Measurements from ENCODE around the gene SPTB.

The SPTB gene

DNA sequence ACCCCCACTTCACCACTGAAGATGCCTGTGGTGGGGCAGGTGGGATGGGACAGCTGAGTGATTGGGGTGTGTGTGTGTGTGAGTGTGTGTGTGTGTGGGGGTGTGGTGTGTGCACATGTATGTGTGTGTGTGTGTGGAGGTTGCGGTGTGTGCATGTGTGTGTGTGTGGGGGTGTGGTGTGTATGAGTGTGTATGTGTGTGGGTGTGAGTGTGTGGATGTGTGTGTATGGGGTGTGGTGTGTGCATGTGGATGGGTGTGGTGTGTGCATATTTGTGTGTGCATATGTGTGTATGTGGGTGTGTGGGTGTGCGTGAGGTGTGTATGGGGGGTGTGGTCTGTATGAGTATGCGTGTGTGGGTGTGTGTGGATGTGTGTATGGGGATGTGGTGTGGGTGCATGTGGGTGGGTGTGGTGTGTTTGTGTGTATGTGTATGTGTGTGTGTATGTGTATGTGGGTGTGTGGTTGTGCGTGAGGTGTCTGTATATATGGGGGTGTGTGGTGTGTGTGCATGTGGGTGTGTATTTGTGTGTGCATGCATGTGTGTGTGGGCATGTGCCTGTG is 113.9 kb downstream of the SPTB start:
- no peak for DNase-seq (ENCODE audit: low spot score)

DNA sequence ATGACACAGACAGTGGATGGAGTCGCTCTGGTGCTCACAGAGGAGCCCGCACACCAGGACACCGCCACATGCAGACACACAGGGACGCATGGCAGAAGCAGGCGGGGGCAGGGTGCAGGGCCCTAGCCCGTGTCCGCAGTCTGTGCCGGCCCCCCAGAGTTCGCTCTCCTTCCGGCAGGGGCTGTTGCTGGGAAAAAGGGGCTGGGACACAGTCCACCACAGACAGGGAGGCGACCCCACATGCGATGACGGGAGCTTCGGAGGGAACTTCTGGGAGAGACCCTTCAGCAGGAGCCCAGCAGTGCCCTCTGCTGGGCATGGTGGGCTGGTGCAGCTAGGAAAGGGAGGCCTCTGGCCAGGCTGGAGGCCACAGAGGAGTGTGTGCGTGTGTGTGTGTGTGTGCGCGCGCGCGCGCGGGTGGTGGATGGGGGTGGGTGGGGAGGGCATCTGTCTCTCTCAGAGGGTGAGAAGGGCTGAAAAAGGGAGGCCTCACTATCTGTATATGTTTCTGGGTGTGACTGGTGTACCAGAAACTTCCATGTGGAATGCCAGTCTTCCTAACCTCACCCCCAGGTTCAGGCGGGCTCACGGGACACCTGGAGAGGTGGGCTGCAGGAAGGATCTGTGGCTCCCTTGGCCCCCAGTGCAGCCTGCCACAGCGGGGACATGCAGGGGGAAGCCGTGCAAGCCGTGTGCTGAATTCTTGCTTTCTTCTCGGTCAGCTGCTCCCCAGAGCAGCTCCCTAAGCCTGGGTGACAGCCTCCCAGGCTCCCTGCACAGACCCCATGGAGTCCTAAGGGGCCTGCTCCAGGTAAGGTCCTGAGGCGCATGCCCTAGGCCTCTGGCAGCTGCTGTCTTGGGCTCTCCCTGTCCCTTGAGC is 114.8 kb downstream of the SPTB start:
- DNase-seq (ENCODE audit: low spot score): peak; percentile 61

DNA sequence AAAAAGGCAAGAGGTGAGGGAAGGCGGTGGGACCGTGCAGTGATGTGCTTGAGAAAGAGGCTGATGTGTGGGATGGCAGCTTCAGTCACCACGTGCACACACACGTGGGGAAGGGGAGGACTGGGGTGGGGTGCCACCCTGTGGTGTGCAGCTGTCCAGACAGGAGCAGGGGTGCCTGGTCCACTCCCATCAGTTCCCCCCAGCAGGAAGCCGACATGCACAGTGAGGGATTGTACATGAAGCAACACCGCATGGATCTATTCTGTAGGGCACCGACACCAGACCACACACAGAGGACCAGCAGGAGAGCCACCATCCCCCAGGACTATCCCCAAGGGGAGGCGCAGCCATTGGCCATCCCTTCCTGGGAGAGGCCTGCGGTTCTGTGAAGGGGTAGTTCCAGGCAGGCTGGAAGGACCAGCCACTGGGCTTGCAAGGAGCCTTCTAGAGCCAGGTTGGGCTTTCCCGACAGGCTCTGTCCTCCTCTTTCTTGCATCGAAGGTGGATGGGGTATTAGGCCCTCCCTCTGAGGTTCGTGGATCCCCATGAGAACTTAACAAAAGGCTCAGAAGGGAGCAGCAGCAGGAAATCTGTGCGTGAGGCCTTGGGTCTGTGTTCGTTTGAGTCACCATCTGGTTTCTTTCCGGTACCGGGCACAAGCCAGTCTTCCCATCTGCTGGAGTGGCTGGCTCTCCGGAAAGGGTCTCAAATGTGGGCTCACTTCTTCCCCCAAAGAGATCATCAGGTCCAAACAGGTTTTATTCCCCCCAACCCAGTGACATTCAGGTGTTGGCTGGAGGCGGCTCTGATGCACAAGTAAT is 115.7 kb downstream of the SPTB start:
- DNase-seq (ENCODE audit: low spot score): no peak

DNA sequence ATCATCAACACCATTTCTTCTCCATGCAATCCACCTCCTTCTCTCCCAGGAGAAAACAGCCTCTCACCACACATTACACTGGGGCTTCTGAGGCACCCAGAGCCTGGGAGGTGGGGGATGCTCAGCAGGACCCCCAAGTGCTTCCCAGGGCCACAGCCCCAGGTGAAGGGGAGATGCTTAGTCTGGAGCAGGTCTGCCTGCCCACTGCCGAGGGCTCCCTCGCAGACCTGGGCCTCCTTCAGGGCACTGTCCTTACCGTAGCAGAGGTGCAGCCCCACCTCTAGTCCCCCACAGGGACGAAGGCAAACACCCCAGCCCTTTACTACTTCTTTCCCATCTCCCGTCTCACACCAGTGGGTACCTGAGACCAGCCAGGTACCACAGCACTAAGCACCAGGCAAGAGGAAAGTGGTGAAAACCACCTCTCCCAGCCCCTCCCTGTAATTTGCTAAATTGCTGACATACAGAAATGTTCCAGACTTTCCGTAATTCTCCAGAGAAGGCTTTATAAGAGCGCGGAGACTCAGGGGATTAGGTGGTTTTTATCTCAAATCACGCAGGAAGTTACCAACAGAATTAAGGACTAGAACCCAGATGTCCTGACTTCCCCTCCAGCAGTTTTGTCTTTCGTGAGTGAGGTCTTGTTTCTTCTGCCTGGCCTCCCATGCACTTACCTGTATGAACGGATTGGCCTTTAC is 116.5 kb downstream of the SPTB start:
- no peak for DNase-seq (ENCODE audit: low spot score)

DNA sequence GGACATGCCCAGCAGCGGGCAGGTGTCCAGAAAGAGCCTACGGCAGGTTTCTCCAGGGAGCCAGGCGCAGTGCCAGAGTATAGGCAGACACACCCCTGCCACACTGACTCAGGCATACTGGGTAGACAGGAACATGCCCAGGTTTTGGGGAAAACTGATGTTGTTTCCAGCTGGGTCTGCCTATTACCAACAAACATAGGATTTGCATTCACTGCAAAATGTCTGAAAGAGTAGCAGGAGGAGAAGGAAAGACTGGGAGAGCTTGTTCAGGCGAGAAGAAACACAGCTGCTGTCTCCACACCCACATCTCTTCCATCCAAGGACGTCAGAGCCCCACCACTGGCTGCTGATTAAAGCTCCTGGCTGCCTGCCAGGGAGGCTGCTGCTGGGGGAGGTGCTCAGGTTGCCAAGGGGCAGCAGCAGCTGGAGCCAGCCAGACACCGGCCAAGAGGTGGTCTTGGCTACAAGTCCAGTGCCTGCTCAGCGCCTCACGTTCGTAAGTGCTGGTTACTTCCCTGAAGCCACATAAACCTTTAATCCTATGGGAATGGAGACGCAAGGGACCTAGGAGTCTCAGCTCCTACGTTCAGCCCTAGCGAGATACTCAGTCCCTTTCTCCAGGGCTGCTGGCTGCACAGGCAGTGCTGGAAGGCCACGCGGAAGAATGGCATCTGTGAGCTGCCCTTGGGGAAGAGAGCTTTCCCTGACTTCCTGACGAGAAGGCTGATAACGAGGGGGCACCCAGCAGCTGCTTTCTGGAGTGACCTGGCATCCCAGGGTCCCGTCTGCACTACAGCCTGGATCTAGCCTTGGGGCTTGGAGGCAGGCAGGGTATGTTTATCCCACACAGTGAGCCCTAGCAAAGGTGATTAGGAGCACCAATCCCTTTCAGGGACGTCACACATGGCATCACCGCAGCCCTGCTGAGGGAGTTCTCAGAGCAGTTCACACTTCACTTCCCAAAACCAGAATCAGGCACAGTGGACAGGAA is 117.4 kb downstream of the SPTB start:
- peak; percentile 78 for DNase-seq (ENCODE audit: low spot score)

DNA sequence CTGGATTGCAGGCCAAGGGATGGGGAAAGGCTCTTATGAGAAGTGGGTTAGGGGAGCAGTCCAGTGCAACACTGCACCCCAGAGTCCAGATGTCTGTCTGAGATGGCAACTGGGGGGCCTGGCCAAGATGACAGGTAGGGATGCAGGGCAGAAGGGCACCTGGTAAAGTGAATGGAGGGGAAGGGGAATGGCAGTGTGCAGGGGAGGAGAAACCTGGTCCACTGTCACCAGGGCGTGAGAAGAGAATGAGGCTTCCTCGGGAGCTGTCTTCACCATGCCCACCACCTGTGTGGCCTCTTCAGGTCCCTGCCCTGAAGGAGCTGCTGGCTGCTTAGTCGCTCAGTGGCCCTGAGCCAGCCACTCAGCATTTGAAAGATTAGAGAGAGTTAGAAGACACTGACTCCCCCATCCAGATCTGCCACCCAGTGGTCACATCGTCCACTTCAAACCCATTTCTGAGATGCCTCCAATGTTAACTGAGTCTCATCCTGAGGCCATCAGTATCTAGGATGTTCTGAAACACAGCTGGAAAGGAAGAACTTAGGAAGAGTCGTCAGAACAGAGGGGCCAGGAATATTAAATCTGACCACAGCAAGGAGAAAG is 118.2 kb downstream of the SPTB start:
- DNase-seq (ENCODE audit: low spot score): no peak

DNA sequence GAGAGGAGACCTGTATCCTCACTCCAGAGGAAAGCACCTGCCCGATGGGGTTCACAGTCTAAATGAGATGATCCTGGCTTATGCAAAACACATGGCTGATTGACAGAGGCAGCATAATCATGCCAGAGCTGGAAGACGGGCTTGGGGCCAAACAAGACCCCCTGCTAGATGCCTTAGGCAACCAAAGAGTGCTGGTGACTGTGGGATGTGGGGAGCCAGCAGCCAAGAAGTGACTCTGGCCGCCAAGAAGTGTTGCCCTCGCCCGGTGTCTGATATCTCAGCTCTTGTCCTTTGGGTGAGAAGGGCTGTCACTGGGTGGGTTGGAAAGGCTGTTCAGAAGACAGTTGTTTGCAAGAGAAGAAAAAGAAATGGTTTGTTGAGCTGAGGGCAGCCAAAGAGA is 118.8 kb downstream of the SPTB start:
- no peak for DNase-seq (ENCODE audit: low spot score)

DNA sequence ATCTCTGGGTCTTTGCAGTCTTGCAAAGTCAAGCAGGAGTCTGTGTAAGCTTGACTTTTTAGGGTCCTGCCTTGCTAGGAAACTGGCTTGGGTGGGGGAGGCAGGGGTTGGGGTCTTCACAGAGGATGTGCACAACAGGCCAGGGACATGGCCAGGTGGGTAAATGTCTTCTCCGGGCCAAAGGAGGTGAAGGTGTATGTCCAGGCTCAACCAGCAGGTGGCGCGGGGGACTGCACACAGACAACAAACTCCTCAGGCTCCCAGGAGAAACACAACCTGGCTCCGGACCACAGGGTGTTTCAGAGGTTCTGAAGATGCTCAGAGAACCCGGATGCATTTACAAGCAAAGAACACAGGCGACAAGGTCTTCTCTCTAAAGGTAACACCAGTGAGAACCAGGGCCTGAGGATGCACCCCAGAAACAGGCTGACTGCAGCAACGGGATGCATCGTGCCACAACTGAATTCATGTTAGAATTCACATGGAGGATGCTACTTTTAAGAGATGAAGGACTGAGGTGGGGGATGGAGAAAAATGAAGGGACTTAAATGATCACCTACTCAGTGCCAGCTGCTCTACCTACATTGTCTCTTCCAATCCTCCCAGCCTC is 119.5 kb downstream of the SPTB start:
- DNase-seq (ENCODE audit: low spot score): peak; percentile 74

DNA sequence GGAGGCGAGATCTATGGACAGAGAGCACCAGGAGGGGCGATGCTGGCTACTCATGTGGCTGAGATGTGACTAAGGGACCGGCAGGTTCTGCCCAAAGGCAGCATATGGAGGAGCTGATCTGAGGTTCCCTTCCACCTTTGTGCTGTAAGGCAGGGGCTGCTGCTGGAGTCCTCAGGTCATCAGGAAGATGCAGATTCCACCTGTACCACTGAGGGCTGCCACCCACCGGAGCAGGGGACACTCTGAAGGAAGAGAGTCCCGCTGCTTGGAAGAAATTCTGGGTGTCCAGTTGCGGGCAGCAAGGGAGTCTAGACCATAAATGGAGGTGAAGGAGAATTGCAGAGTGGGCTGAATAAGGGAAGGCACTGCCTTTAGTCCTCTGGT is 120.2 kb downstream of the SPTB start:
- no peak for DNase-seq (ENCODE audit: low spot score)

DNA sequence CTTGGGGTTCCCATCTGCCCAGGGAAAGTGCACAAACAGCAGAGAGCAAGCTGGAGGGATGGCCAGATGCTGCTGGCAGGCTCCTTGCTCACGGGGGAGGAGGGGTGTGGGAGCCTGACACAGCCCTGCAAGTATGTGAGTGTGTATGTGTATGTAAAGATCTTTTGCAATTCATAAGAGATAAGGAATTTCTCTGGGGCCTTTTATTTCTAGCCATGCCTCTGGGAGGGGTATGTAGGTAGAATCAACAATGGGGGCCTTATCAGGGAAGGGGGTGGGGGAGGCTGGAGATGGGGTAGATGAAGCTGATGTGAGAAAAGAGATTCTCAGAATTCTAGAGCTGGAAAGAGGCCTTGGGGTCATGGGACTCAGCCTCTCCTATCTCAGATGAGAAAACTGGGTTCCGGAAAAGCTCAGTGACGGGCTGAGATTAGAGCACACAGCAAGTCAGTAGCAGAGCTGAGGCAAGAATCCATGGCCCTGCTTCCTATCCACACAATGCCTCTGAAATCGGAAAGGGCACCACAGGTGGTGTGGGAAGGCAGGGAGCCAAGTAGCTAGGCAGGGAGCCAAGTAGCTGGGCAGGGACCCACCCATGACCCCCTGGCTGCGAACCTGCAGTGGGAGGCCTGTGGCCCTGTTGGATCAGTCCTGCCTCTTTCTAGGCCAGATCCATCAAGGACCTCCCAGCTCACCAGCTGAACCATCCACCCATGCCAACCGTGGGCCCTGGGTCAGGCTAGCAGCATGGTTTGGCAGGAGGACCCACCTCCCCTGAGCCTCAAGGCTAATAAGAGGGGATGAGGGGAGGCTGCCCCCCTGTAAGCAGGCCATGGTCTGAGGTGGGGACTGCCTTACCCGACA is 120.8 kb downstream of the SPTB start:
- DNase-seq (ENCODE audit: low spot score): peak; percentile 94

DNA sequence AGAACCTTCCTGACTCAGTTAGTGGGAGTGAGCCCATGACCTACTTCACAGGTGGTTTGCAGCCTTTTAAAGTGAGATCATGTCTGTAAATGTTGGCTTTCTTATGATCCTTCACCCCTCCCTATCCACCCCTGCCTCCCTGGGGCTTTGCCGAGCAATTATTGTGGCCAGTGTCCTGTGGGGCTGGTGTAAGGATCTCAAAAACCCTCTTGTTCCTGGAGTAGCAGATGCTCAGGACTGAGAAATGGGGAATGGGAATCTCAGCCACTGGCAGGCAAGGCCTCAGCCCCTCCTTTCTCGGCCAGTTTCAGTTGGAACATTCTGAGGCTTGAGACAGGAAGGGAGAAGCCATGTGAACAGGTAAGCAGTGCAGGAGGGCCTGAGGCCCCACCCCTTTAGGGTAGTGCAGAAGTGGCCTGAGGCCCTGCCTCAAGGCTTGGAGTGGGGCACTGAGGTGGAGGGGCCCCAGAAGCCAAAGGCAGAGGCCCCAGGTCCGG is 121.6 kb downstream of the SPTB start:
- peak; percentile 35 for DNase-seq (ENCODE audit: low spot score)

DNA sequence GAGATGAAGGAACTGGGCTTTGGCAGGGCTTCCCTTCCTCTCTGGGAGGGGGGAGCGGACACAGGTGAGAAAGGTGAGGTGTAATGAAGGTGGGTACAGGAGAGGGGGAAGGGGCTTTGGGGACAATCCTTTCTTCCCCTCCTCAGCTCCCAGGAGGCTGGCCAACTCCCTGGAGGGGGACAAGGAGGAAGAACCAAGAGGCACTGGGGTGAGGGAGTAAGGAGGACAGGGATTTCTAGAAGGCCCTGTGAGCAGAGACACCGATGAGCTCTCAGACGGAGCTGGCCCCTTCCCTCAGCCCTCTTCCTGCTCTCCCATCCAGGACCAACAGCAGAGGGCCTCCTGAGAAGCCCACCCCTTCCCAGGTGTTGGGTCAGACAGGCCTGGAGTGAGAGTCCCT is 122.1 kb downstream of the SPTB start:
- DNase-seq (ENCODE audit: low spot score): no peak

DNA sequence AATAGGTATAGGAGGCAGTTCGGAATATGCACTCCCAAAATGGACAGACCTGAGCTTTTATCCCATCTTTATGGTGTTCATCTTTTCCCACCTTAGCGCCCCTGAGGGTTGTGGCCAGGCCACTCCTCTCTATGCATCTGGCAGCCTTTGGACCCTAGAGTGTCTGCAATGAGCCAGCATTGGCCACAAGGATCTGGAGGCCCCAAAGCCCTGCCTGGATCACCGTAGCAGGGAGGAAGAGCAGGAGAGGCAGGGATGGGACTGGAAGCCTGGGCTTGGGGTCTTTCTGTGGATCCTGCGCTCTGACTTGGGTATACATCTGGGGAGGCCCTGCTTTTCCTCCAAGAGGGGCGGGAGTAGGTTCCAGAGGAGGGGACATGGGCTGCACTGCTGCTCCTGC is 123.0 kb downstream of the SPTB start:
- no peak for DNase-seq (ENCODE audit: low spot score)

DNA sequence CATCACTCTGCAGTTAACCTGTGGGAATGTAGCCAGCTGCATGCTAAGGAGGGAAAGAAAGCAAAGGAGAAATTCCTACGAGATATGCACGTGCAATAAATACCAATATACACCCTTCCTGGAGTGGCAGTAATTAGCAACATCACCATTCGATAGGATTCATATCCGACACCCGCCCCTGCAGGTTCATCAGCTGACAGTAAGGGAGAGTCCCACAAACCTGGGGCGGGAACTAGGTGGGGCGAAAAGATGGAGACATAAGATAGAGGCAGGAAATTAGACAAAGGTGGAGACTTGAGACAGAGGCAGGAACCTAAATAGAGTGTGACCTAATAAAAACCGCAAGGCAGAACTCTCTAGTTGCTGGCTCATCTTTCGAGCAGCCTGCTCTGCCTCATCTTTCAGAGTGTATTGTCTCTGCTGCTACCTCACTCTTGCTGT is 123.9 kb downstream of the SPTB start:
- DNase-seq (ENCODE audit: low spot score): no peak

DNA sequence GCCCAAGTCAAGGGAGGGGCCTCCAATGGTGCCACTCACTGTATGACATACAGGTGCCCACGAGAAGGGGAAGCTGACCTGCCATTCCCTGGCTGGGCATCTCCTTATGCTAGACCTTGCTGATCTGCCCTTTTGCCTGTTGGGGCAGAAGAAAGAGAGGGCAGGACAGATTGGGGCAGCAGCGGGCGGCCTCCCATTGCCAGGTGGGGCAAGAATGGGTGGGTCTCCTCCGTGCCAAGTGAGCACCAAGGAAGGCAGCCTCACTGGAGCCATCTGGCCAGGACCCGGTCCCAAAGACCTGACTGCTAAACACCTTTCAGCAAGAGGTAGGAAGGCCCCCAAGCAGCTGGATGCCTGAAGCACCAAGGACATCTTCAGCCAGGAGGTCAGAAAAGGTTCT is 125.0 kb downstream of the SPTB start:
- no peak for DNase-seq (ENCODE audit: low spot score)

DNA sequence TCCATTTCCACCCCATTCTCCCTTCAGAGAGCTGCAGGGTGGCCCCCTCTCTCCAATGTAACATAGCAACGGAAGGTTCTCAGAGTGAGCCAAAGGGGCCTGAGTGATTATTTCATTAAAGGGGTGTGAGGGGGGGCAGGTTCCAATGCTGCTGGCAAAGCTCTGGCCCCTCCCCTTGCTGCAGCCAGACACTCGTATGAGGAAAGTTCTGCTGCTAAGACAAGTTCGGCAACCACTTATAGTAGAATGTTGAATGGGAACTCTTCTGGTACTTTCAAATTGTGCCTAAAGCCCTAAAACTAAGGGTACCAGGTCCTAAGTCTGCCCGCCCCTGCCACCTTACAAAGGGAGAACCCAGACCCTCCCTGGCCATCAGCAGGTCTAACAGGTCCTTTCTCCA is 125.7 kb downstream of the SPTB start:
- DNase-seq (ENCODE audit: low spot score): no peak

DNA sequence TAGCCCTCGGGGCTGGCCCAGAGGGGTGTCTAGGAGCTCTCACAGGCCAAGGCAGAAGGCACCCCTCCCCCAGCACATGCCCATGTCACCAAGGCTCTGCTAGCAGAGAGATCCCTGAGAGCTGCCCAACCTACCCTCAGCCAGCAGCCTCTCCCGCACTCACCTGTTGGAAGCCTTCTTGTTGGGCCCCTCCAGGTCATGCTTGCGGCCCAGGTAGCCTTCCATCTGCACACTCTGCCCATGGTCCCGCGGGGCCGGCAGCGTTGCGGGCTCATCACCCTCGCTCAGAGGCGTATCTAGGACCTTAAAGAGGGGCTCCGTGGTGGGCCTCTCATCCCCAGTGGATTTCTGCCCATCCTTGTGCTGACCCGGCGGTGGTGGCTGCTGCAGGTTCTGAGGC is 126.3 kb downstream of the SPTB start:
- no peak for DNase-seq (ENCODE audit: low spot score)

DNA sequence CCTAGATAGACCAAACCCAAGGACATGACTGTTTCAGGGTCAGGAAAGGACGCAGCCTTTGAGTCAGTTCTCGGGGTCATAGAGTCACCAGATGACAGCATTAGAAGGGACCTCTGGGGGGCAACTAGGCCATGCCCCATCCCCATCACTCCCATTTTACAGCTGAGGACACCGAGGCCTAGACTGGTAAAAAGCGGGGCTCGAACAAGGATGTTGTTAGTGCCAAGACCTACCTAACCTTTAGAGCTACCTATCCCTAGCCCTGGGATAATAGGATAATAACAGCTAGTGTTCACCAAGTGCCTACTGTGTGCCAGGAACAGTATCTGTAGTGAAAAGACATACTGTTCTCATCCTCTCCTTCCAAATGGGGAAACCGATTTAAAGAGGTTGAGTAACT is 126.8 kb downstream of the SPTB start:
- no peak for DNase-seq (ENCODE audit: low spot score)

Data from COLO829 (cell line).